GM04503 (cell line): ENCODE measurements around the gene SERPINB10.

Experiments
- DNase-seq: peaks from one replicate; pipeline ENCODE4 v3.0.0-alpha.2; 2012; ENCODE audit warnings: low read depth

SERPINB10 gene

GRCh38 chr18:63982361-63982760, 74.6 kb downstream of the SERPINB10 start:
- DNase-seq: no peak
